H1 (cell line): ENCODE data around the gene ACADVL. TPM values are rescaled to one million over a fixed set of nuclear protein-coding genes. Genes with fewer than 3 reads are reported as not detected.

Source experiments
- ASH2L ChIP-seq: fragments of 200-600, 300-600 bp; sonication (generic); IDR thresholded peaks from one replicate; pipeline ENCODE4 v1.7.1; 2017; ENCODE audit warnings: low read length
- CHD7 ChIP-seq: fragments of 300-600 bp; sonication (generic); IDR thresholded peaks from 2 replicates; pipeline ENCODE4 v1.7.1; 2012; ENCODE audit warnings: low read length, moderate library complexity, mild to moderate bottlenecking, inconsistent platforms; ENCODE audit not compliant: insufficient replicate concordance
- EGR1 ChIP-seq: IDR thresholded peaks from 2 replicates; pipeline ENCODE4 v1.6.1; 2011; ENCODE audit warnings: low read depth, low read length, borderline replicate concordance
- JUN ChIP-seq: IDR thresholded peaks from 2 replicates; pipeline ENCODE4 v1.6.1; 2011; ENCODE audit warnings: low read depth, mild to moderate bottlenecking, improper control_type of control experiment, low read length
- KDM5A ChIP-seq: fragments of 200-600 bp; IDR thresholded peaks from 2 replicates; pipeline ENCODE4 v1.7.1; 2012; ENCODE audit warnings: mild to moderate bottlenecking, low read length, inconsistent platforms, mixed read lengths
- NANOG ChIP-seq: IDR thresholded peaks from 2 replicates; pipeline ENCODE4 v1.6.1; 2011; ENCODE audit warnings: low read length, low read depth, mild to moderate bottlenecking, inconsistent platforms; ENCODE audit not compliant: insufficient read depth, poor library complexity, severe bottlenecking
- PHF8 ChIP-seq: fragments of 200-600 bp; sonication (generic); conservative IDR thresholded peaks from 2 replicates; pipeline ENCODE4 v1.7.1; 2012; ENCODE audit warnings: low read depth, mild to moderate bottlenecking, inconsistent platforms, low read length, moderate library complexity
- SAP30 ChIP-seq: fragments of 300-600 bp; sonication (generic); IDR thresholded peaks from 2 replicates; pipeline ENCODE4 v1.7.1; 2012; ENCODE audit warnings: low read length, moderate library complexity, mild to moderate bottlenecking, inconsistent platforms; ENCODE audit not compliant: insufficient read depth, insufficient replicate concordance
- SIRT6 ChIP-seq: IDR thresholded peaks from one replicate; pipeline ENCODE4 v1.7.1; 2012; ENCODE audit warnings: low read length, inconsistent platforms
- SIX5 ChIP-seq: IDR thresholded peaks from 2 replicates; pipeline ENCODE4 v1.6.1; 2011; ENCODE audit warnings: mild to moderate bottlenecking, low read depth, low read length
- TEAD4 ChIP-seq: IDR thresholded peaks from 2 replicates; pipeline ENCODE4 v1.6.1; 2012; ENCODE audit warnings: low read depth, low read length, inconsistent platforms, mixed read lengths
- polyA plus RNA-seq, 7 experiments: library from polyadenylated mRNA; depleted of rRNA in 3 of 7; stranded (reverse) in 5 of 7; unstranded in 2 of 7; fragments of >200 nt in 5 of 7; fragments of 200-250 nt in 2 of 7; gene quantifications; 1 replicate in 5 of 7; 2 replicates in 1 of 7; 4 replicates in 1 of 7; pipeline versions ENCODE4 v1.2.1 to v1.2.3, GENCODE V29; 2011 to 2013; ENCODE audit warnings: missing spikeins in 2 of 7, mixed read lengths in 2 of 7
- total RNA-seq: library from RNA; stranded (reverse); fragmentation: NEBNext Ultra II Directional; extraction: Animal tissue kit (Norgen Biotek cat#: 25700); gene quantifications from 2 replicates; pipeline ENCODE4 v1.2.1, GENCODE V29; 2021

The ACADVL gene
- total and polyA plus RNA-seq, 2 of the 8 experiments (the other 6 are each of a cell fraction or from before 2014, with no cell fraction given) = 181 to 231 TPM

- peak; percentile 34 for TF ChIP-seq CHD7
- no peak for TF ChIP-seq TEAD4
- no peak for TF ChIP-seq ASH2L
- TF ChIP-seq EGR1 = peak; percentile 17; the same call in 1 of the 2 replicates
- TF ChIP-seq SIRT6 = no peak
- no peak; the same call in 1 of the 2 replicates for TF ChIP-seq SIX5
- no peak for TF ChIP-seq NANOG
- no peak for TF ChIP-seq KDM5A
- TF ChIP-seq JUN = no peak
- TF ChIP-seq SAP30 = no peak
- TF ChIP-seq PHF8 = peak; percentile 77
Measured at GRCh38 chr17:7262192-7262934, 42.6 kb downstream of the ACADVL start, which contains the start of gene CLDN7 (continued).
